T-cell (primary cell): Measurements from ENCODE around the gene SEMA3A. TPM values are rescaled to one million over a fixed set of nuclear protein-coding genes. Genes with fewer than 3 reads are reported as not detected.

Experiments
- ATAC-seq, 4 experiments: fragments of 200-7000 bp in 3 of 4; fragments of 150-1000 bp in 1 of 4; cut with Tn5 transposase; replicated peaks in 1 of 4; 1 replicate in 3 of 4; 2 replicates in 1 of 4; pipeline ENCODE4 v1.10.0; 2021; ENCODE audit warnings: moderate library complexity in 3 of 4, mild to moderate bottlenecking in 2 of 4, moderate number of reproducible peaks in 1 of 4
- CTCF ChIA-PET, 2 donors: fragments of 300-600 bp; sonication (Branson Sonifier 250); formaldehyde crosslinking; loops; one replicate each; lab custom pipeline; 2022; ENCODE audit warnings: antibody characterized with exemption in 2 of 2; lab: Charles Lee
- POLR2A ChIA-PET, 2 donors: fragments of 300-600 bp; sonication (Branson Sonifier 250); formaldehyde crosslinking; loops; one replicate each; lab custom pipeline; 2022; ENCODE audit warnings: antibody characterized with exemption in 2 of 2; lab: Charles Lee
- DNase-seq, 35 experiments: peaks; one replicate each; pipeline versions ENCODE4 v3.0.0 to v3.0.0-alpha.2; 2013 to 2023
- H3K27ac ChIP-seq: one replicate; pipeline ENCODE4 v1.5.1; 2013; ENCODE audit warnings: low read length
- H3K27me3 ChIP-seq, 2 experiments: replicated peaks in 1 of 2; 1 replicate in 1 of 2; 2 replicates in 1 of 2; pipeline versions ENCODE4 v1.6.1 to v1.7.0; 2013; ENCODE audit warnings: low read length in 1 of 2, mixed read lengths in 1 of 2; ENCODE audit not compliant: control insufficient read depth in 2 of 2, insufficient read depth in 2 of 2; ENCODE audit errors: extremely low read depth in 1 of 2
- H3K36me3 ChIP-seq, 2 donors: 1 replicate in 1 of 2; 2 replicates in 1 of 2; pipeline versions ENCODE4 v1.6.1 to v1.7.0; 2013; ENCODE audit warnings: low read length in 1 of 2; ENCODE audit not compliant: control insufficient read depth in 2 of 2, insufficient read depth in 1 of 2; ENCODE audit errors: extremely low read depth in 1 of 2
- H3K4me1 ChIP-seq, 2 experiments: 1 replicate in 1 of 2; 2 replicates in 1 of 2; pipeline versions ENCODE4 v1.6.1 to v1.7.0; 2013; ENCODE audit warnings: low read length in 2 of 2, mixed read lengths in 1 of 2; ENCODE audit not compliant: insufficient read depth in 2 of 2, control insufficient read depth in 1 of 2; ENCODE audit errors: extremely low read depth in 1 of 2
- H3K4me3 ChIP-seq, 2 donors: 1 replicate in 1 of 2; 2 replicates in 1 of 2; pipeline versions ENCODE4 v1.5.1 to v1.7.0; 2013; ENCODE audit warnings: mild to moderate bottlenecking in 2 of 2, low read length in 1 of 2, moderate library complexity in 1 of 2; ENCODE audit not compliant: control insufficient read depth in 1 of 2; ENCODE audit errors: extremely low read depth in 1 of 2
- H3K9me3 ChIP-seq: 2 replicates; pipeline ENCODE4 v1.7.0; 2013
- H3K27ac Mint-ChIP-seq, 2 donors: one replicate each; pipeline ENCODE4 v1.8.0; 2020 to 2021; ENCODE audit warnings: mild to moderate bottlenecking in 2 of 2, mixed read lengths in 2 of 2
- H3K27me3 Mint-ChIP-seq, 2 donors: one replicate each; pipeline ENCODE4 v1.8.0; 2021 to 2022; ENCODE audit warnings: mixed read lengths in 2 of 2
- H3K36me3 Mint-ChIP-seq: one replicate; pipeline ENCODE4 v1.8.0; 2021; ENCODE audit warnings: mixed read lengths
- H3K4me1 Mint-ChIP-seq, 3 donors: one replicate each; pipeline ENCODE4 v1.8.0; 2020 to 2022; ENCODE audit warnings: mixed read lengths in 3 of 3, mild to moderate bottlenecking in 1 of 3
- H3K4me3 Mint-ChIP-seq, 3 donors: one replicate each; pipeline ENCODE4 v1.8.0; 2020 to 2022; ENCODE audit warnings: mild to moderate bottlenecking in 3 of 3, mixed read lengths in 3 of 3, moderate library complexity in 3 of 3
- H3K9me3 Mint-ChIP-seq, 3 donors: one replicate each; pipeline ENCODE4 v1.8.0; 2020 to 2022; ENCODE audit warnings: mixed read lengths in 3 of 3
- WGBS: methylation state at CpG from one replicate; pipeline ENCODE4 v1.1.5; 2013; ENCODE audit warnings: missing lambda C conversion rate; ENCODE audit not compliant: insufficient coverage; 5-methylcytosine and 5-hydroxymethylcytosine counted together
- total RNA-seq, 35 experiments: library from RNA in 6 of 35; stranded (reverse) in 6 of 35; fragments of 120-200 nt in 1 of 35; gene quantifications; one replicate each; pipeline versions ENCODE4 v1.2.1 to v1.2.4 and lab custom pipeline; 2013 to 2026

Gene SEMA3A
- total RNA-seq, 5 donors from 2014 or later (not counting 1 experiment from before 2014, with no cell fraction given), result 0.15 to 1.6 (median 0.53) TPM; not detected in 1

GRCh38 chr7:84113906-84114850, 80.4 kb downstream of the SEMA3A start:
- ATAC-seq, result no peak
- WGBS, result 80% methylated on average over 1 of the region's 9 CpGs

DNA sequence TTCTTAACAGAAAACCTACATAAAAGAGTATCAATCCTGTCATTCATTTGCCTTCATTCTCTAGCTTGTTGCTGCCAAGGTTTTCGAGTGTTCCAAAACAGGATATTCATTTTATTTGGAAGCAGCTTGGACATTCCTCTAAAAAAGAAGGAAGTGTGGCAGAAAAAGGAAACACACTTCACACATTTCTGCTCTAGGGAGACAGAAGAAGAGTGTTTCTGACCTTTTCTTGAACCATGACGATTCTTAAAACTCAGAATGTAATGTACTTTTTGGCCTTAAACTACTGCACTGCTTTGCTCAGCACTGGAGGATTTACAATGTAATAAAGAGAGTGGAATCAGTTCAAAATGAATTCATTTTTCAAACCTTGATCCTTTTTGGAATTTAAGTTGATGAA, 81.3 kb downstream of the SEMA3A start:
- Mint-ChIP-seq H3K4me1 (peaks cover 3 to 4% (median 3%) of the 10 kb centered on the region in 3 donors), H3K9me3 (no peaks in the 10 kb centered on the region), H3K36me3 (no peaks in the 10 kb centered on the region), H3K4me3 (no peak overlapping the region), H3K27me3 (no peaks in the 10 kb centered on the region), H3K27ac (no peak overlapping the region)
- H3K36me3 ChIP-seq, result no peaks in the 10 kb centered on the region
- no peak overlapping the region for H3K27ac ChIP-seq
- ChIA-PET CTCF (interaction anchor here in 1 of 2 donors (0.5 kb wide), 1 partner anchor 105 kb away, joined by 6 read pairs; no protein-coding TSS in a partner anchor), POLR2A (no interaction called here)
- DNase-seq (no peak), ATAC-seq (no peak)
- no peaks in the 10 kb centered on the region for H3K4me1 ChIP-seq
- no CpG with 5 or more reads among the region's 2 CpGs for whole genome bisulfite sequencing
- H3K27me3 ChIP-seq, result no peaks in the 10 kb centered on the region
- no peaks in the 10 kb centered on the region for H3K9me3 ChIP-seq
- H3K4me3 ChIP-seq, result no peak overlapping the region

More at GRCh38 chr7:84113906-84114850, 80.4 kb downstream of the SEMA3A start:
- H3K27me3 ChIP-seq, result no peaks in the 10 kb centered on the region
- CTCF ChIA-PET, result no interaction called here
- H3K4me3 ChIP-seq, result no peak overlapping the region
- H3K27me3 Mint-ChIP-seq, result no peaks in the 10 kb centered on the region
- POLR2A ChIA-PET, result interaction anchor here in 1 of 2 donors (0.6 kb wide), 1 partner anchor 15 kb away, joined by 4 read pairs; no protein-coding TSS in a partner anchor
- peaks cover 1 to 4% (median 2%) of the 10 kb centered on the region in 3 donors for H3K4me1 Mint-ChIP-seq
- no peak overlapping the region for H3K27ac Mint-ChIP-seq
- H3K36me3 ChIP-seq, result no peaks in the 10 kb centered on the region
- no peak overlapping the region for H3K4me3 Mint-ChIP-seq
- H3K4me1 ChIP-seq, result no peaks in the 10 kb centered on the region
- no peaks in the 10 kb centered on the region for H3K9me3 Mint-ChIP-seq
- no peaks in the 10 kb centered on the region for H3K36me3 Mint-ChIP-seq
- no peak for DNase-seq
- H3K9me3 ChIP-seq, result no peaks in the 10 kb centered on the region
- no peak overlapping the region for H3K27ac ChIP-seq

DNA sequence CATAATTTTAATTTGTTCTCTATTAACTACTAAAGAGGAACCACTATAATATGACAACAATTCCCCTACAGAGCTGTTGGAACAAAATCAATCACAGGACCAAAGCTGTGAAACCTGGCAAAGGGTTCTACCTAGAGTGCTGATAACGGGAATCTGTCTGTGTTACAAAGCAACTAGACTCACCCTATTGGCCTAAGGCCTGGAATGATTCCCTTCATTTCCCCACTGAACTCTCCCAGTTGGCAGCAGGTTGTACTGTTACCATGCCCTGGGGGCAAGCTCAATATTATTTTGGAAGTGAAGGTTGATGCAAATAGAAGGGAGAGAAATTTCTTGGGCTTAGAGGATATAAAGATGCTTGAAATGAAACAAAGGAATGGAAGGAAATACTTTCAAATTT, 81.8 kb downstream of the SEMA3A start:
- DNase-seq (no peak), ATAC-seq (no peak)
- Mint-ChIP-seq H3K36me3 (no peaks in the 10 kb centered on the region), H3K27ac (no peak overlapping the region), H3K4me3 (no peak overlapping the region), H3K27me3 (no peaks in the 10 kb centered on the region), H3K9me3 (no peaks in the 10 kb centered on the region), H3K4me1 (peaks cover 3 to 4% (median 3%) of the 10 kb centered on the region in 3 donors)
- Histone ChIP-seq H3K36me3 (no peaks in the 10 kb centered on the region), H3K27ac (no peak overlapping the region), H3K4me3 (no peak overlapping the region), H3K4me1 (no peaks in the 10 kb centered on the region), H3K27me3 (no peaks in the 10 kb centered on the region), H3K9me3 (no peaks in the 10 kb centered on the region)
- POLR2A ChIA-PET, result no interaction called here
- 63% methylated on average over 1 of the region's 1 CpG for WGBS
- CTCF ChIA-PET, result interaction anchor here in 1 of 2 donors (0.5 kb wide), 1 partner anchor 105 kb away, joined by 6 read pairs; no protein-coding TSS in a partner anchor

DNA sequence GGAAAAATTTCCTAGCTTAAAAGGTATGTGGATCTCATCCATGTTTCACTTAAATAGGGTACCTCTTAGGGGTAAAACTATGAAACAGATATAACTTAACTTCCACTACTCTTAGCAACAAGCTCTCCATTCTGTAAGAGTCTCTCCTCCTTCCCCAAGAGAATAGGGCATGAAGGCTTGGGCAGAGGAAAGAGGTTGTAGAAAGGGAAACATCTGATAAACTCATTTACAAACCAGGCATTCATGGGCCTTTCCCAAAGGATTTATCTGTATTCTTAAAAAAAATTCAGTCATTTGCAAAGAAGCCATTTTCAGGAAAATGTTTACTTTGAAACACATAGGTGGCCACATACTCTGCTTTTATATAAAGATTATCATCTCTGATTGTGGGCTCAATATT, 82.7 kb downstream of the SEMA3A start:
- Mint-ChIP-seq H3K27ac (no peak overlapping the region), H3K36me3 (no peaks in the 10 kb centered on the region), H3K4me1 (peaks cover 3 to 4% (median 3%) of the 10 kb centered on the region in 3 donors), H3K9me3 (no peaks in the 10 kb centered on the region), H3K4me3 (no peak overlapping the region), H3K27me3 (no peaks in the 10 kb centered on the region)
- POLR2A ChIA-PET, result no interaction called here
- DNase-seq (no peak), ATAC-seq (no peak)
- no peak overlapping the region for H3K27ac ChIP-seq
- CTCF ChIA-PET, result interaction anchor here in 1 of 2 donors (0.6 kb wide), 1 partner anchor 123 kb away, joined by 6 read pairs; no protein-coding TSS in a partner anchor
- H3K36me3 ChIP-seq, result no peaks in the 10 kb centered on the region
- no peaks in the 10 kb centered on the region for H3K27me3 ChIP-seq
- H3K4me1 ChIP-seq, result no peaks in the 10 kb centered on the region
- H3K4me3 ChIP-seq, result no peak overlapping the region
- H3K9me3 ChIP-seq, result no peaks in the 10 kb centered on the region

DNA sequence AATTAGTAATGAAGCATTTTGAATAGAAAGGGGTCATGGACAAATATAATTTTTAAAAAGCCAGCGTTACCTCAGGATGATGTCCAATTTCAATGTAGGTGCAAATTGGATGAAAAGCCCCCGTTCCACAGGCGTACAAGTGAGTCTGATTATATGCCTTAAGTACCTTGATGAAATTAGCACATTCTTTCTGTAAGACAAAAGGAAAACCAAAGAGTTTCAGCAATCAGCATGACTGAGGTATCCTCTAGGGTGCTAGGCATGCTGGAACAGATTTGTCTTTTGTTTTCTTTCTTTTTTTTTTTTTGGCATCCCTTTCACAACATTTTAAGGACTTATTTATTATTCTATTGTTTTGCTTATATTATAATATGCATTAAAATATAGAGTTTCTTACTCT, 84.2 kb downstream of the SEMA3A start:
- POLR2A ChIA-PET, result no interaction called here

DNA sequence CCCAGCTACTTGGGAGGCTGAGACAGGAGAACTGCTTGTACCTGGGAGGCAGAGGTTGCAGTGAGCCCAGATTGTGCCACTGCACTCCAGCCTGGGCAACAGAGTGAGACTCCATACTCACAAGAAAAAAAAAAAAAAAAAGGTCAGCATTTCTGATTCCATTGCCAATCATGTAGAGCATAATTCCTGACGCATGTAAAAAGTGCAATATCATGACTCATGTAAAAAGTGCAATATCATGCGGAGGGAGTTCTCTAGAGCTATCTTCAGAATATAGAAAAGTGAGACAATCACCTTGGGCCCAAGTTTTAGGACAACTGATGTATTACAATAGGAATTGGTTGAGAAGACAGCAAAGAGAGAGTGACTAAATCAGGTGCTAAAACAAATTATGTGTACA, 85.8 kb downstream of the SEMA3A start:
- Histone ChIP-seq H3K27me3 (no peaks in the 10 kb centered on the region), H3K27ac (no peak overlapping the region), H3K4me3 (no peak overlapping the region), H3K4me1 (no peaks in the 10 kb centered on the region), H3K36me3 (no peaks in the 10 kb centered on the region), H3K9me3 (no peaks in the 10 kb centered on the region)
- H3K4me3 Mint-ChIP-seq, result no peak overlapping the region
- CTCF ChIA-PET, result interaction anchor here in 1 of 2 donors (0.7 kb wide), 1 partner anchor 17 kb away, joined by 6 read pairs; no protein-coding TSS in a partner anchor
- no peaks in the 10 kb centered on the region for H3K9me3 Mint-ChIP-seq
- no peak for ATAC-seq
- peaks cover 0 to 3% (median 3%) of the 10 kb centered on the region in 3 donors for H3K4me1 Mint-ChIP-seq
- DNase-seq, result no peak
- no peaks in the 10 kb centered on the region for H3K36me3 Mint-ChIP-seq
- WGBS, result no CpG with 5 or more reads among the region's 2 CpGs
- POLR2A ChIA-PET, result no interaction called here
- no peaks in the 10 kb centered on the region for H3K27me3 Mint-ChIP-seq
- H3K27ac Mint-ChIP-seq, result no peak overlapping the region

More for the DNA sequence above, 84.2 kb downstream of the SEMA3A start:
- 100% methylated on average over 2 of the region's 3 CpGs for WGBS
- no peak overlapping the region for H3K4me3 ChIP-seq
- H3K9me3 Mint-ChIP-seq, result no peaks in the 10 kb centered on the region
- no peaks in the 10 kb centered on the region for H3K4me1 ChIP-seq
- no peak overlapping the region for H3K27ac Mint-ChIP-seq
- no peaks in the 10 kb centered on the region for H3K9me3 ChIP-seq
- H3K36me3 Mint-ChIP-seq, result no peaks in the 10 kb centered on the region
- no peaks in the 10 kb centered on the region for H3K36me3 ChIP-seq
- no peak overlapping the region for H3K27ac ChIP-seq
- DNase-seq, result no peak
- peaks cover 3% of the 10 kb centered on the region in 3 donors for H3K4me1 Mint-ChIP-seq
- no peak overlapping the region for H3K4me3 Mint-ChIP-seq
- no peaks in the 10 kb centered on the region for H3K27me3 ChIP-seq
- CTCF ChIA-PET, result no interaction called here
- ATAC-seq, result no peak
- no peaks in the 10 kb centered on the region for H3K27me3 Mint-ChIP-seq
